Loucy (cell line): ENCODE data around the gene APMAP.

ENCODE experiments used
- CTCF ChIP-seq: fragments of 200-600 bp; sonication (generic); conservative IDR thresholded peaks from 2 replicates; pipeline ENCODE4 v1.5.1; 2014; ENCODE audit warnings: mild to moderate bottlenecking, antibody characterized with exemption, low read length
- EZH2phosphoT487 ChIP-seq: fragments of 200-600 bp; IDR thresholded peaks from 2 replicates; pipeline ENCODE4 v1.6.1; 2018; ENCODE audit warnings: antibody characterized with exemption, mild to moderate bottlenecking, moderate library complexity, borderline replicate concordance

- TF ChIP-seq CTCF (no peak), EZH2phosphoT487 (no peak)
Observed at GRCh38 chr20:25005661-25006060, 13.1 kb upstream of the APMAP start.
